LNCaP clone FGC (cell line): ENCODE results near the gene RNASE4.
"Not testable (repeated sequence)": the region's sequence is repeated elsewhere in the genome, so short reads cannot be mapped to it uniquely, and the experiment has no call there.

Experiments used
- DNase-seq: peaks from one replicate; pipeline ENCODE4 v3.0.0-alpha.2; 2011; ENCODE audit warnings: low read depth
- H3K4me3 ChIP-seq: 2 replicates; pipeline ENCODE4 v1.5.1; 2011; ENCODE audit warnings: mild to moderate bottlenecking, low read depth, low read length, control low read depth
- CTCF ChIP-seq: IDR thresholded peaks from 2 replicates; pipeline ENCODE4 v1.5.1; 2012; ENCODE audit warnings: mild to moderate bottlenecking; ENCODE audit not compliant: control insufficient read depth, insufficient read depth; ENCODE audit errors: extremely low read depth

Gene RNASE4

GRCh38 chr14:20730891-20731290, 46.5 kb downstream of the RNASE4 start:
- no peak for DNase-seq
- no peak for TF ChIP-seq CTCF

GRCh38 chr14:20732477-20732876, 48.1 kb downstream of the RNASE4 start:
- DNase-seq, result no peak
- H3K4me3 ChIP-seq, result no peak overlapping the region
- TF ChIP-seq CTCF, result no peak

More at GRCh38 chr14:20730891-20731290, 46.5 kb downstream of the RNASE4 start:
- H3K4me3 ChIP-seq, result no peak overlapping the region

- TF ChIP-seq CTCF, result no peak
- no peak for DNase-seq
- no peak overlapping the region for H3K4me3 ChIP-seq
Measured at GRCh38 chr14:20732979-20733635, 48.7 kb downstream of the RNASE4 start.

GRCh38 chr14:20733684-20734429, 49.5 kb downstream of the RNASE4 start:
- TF ChIP-seq CTCF, result no peak
- H3K4me3 ChIP-seq, result no peak overlapping the region
- no peak for DNase-seq

- H3K4me3 ChIP-seq, result no peak overlapping the region
- DNase-seq, result no peak
- TF ChIP-seq CTCF, result no peak
Measured at GRCh38 chr14:20734430-20734806, 50.1 kb downstream of the RNASE4 start.

- DNase-seq, H3K4me3 ChIP-seq: not testable (repeated sequence)
Measured at GRCh38 chr14:20738292-20738691, 53.9 kb downstream of the RNASE4 start.

- H3K4me3 ChIP-seq, result no peak overlapping the region
- no peak for DNase-seq
- TF ChIP-seq CTCF, result no peak
Measured at GRCh38 chr14:20742132-20742531, 57.8 kb downstream of the RNASE4 start.
